Stimulated activated CD8-positive, alpha-beta memory T cell treated with anti-CD3 and anti-CD28 coated beads, Interleukin-12 subunit alpha, Interleukin-12 subunit beta, amount 100 ng/mL, for 1 hour (primary cell): Measurements from ENCODE around the gene SYDE2.
A peak's percentile ranks its signal among the peaks of the same experiment; 100 is the strongest.
"Not testable (repeated sequence)": the region's sequence is repeated elsewhere in the genome, so short reads cannot be mapped to it uniquely, and the experiment has no call there.

Source experiments
- DNase-seq: peaks from one replicate; pipeline ENCODE4 v3.0.0-alpha.2; 2020; ENCODE audit warnings: low read depth

Gene SYDE2, protein sequence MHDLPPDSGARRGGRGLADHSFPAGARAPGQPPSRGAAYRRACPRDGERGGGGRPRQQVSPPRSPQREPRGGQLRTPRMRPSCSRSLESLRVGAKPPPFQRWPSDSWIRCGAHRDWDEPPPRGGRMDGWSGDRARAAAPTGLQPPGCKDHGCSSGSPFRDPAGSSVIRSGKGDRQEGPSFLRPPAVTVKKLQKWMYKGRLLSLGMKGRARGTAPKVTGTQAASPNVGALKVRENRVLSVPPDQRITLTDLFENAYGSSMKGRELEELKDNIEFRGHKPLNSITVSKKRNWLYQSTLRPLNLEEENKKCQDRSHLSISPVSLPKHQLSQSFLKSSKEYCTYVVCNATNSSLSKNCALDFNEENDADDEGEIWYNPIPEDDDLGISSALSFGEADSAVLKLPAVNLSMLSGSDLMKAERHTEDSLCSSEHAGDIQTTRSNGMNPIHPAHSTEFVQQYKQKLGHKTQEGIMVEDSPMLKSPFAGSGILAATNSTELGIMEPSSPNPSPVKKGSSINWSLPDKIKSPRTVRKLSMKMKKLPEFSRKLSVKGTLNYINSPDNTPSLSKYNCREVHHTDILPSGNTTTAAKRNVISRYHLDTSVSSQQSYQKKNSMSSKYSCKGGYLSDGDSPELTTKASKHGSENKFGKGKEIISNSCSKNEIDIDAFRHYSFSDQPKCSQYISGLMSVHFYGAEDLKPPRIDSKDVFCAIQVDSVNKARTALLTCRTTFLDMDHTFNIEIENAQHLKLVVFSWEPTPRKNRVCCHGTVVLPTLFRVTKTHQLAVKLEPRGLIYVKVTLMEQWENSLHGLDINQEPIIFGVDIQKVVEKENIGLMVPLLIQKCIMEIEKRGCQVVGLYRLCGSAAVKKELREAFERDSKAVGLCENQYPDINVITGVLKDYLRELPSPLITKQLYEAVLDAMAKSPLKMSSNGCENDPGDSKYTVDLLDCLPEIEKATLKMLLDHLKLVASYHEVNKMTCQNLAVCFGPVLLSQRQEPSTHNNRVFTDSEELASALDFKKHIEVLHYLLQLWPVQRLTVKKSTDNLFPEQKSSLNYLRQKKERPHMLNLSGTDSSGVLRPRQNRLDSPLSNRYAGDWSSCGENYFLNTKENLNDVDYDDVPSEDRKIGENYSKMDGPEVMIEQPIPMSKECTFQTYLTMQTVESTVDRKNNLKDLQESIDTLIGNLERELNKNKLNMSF

DNA sequence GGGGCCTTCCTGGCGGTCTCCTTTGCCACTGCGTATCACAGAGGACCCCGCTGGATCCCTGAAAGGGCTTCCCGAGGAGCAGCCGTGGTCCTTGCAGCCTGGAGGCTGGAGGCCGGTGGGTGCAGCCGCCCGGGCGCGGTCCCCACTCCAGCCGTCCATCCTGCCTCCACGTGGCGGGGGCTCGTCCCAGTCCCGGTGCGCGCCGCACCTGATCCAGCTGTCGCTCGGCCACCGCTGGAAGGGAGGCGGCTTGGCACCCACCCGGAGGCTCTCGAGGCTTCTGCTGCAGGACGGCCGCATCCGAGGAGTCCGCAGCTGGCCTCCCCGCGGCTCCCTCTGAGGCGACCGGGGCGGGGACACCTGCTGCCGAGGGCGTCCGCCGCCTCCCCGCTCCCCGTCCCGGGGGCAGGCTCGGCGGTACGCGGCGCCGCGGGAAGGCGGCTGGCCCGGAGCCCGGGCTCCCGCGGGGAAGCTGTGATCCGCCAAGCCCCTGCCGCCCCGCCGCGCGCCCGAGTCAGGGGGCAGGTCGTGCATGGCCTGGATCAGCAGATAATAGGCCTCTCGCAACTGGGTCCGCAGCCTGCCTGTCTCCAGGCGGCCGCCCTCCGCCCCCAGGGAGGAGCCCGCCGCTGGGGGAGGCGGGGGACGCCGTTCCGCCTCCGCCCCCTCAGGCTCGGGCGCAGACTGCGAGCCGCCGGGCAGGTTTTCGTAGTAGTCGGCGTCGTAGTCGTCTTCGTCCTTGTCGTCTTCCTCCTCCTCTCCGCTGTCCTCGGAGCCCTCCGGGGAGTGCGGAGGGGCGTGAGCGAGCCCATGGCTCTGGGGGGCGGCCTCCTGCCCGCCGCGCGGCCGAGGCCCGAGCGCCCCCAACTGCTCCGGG, at the start of gene SYDE2:
Gene SYDE2, minus strand, starts transcription at position 554 of the 877 bp plus-strand sequence. Its CDS starts 20 bp downstream, at position 534.
- peak; percentile 59 for DNase-seq

DNA sequence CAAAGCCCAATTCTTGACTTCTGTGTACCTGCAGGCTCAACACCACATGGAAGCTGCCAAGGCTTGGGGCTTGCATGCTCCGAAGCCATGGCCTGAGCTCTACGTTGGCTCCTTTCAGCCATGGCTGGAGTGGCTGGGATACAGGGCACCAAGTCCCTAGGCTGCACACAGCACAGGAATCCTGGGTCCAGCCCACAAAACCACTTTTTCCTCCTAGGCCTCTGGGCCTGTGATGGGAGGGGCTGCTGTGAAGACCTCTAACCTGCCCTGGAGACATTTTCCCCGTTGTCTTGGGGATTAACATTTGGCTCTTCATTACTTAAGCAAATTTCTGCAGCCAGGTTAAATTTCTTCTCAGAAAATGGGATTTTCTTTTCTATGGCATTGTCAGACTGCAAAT, 48.2 kb upstream of the SYDE2 start:
- DNase-seq, result not testable (repeated sequence)

DNA sequence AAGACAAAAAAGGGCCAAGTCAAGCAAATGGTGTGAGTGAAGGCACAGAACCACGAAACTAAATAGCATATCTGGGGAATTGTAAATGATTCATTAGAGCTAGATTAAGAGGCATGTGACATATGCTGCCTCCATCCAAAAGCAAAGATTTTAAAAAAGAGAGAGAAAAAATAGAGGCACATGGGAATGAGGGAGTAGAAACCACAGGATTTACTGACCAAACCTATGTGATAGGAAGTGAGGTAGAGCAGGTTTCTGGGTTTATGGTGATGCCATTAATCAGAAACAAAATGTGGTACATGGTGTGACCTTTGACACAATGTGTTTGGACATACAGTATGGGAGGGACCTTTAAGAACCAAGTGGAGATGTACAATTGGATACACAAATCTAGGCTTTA, 45.1 kb upstream of the SYDE2 start:
- DNase-seq, result no peak

DNA sequence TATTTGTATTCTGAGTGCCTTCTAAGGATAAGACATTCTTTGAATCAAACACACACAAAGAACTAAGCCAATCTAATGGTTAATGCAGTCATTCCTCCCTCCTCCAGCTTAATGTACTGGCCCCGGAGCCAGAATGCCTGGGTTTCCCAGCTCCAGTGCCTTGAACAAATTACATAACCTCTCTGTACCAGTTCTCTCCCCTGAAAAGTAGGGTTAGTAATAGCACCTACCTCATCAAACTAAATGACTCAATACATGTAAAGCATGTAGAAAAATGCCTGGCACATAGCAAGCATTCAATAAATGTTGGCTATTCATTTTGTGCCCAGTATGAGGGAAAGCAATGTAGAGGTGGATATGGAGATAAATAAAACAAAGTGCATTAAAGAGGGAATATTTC, 44.6 kb upstream of the SYDE2 start:
- DNase-seq, result no peak

DNA sequence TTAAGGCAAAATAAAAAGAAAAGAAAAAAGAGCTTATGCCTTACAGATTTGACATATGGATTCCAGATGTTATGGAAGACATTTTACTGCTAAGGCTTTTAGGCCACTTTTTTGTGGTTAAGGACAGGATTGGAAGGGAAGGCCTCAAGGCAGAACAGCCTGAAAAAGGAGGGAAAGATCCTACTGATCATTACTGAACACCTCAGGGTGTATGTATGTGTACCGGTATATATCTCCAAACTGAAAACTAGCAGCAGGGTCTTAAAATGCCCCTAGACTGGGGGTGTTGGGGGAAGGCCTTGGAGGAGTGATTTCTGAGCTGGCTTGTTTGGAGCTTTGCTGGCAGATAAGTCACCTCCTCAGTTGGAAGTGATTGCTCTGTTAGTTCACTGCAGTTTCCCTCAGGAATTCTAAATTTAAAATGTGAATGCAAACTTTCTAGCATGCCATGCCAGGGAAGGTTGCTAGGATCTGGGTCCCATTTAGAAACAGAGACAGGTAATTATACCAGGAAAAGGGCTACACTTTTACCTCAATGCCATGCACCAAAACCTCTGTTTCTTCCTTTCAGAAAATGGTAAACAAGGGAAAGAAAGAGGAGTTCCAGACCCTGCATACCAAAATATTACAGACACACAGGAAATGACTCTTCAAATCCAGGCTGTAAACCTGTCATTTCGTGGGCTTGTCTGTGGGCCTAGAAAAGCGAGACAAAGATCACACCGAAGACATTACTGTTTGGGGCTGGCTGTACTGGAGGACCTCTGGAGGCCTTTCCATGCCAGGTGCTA, 43.6 kb upstream of the SYDE2 start:
- DNase-seq, result no peak

DNA sequence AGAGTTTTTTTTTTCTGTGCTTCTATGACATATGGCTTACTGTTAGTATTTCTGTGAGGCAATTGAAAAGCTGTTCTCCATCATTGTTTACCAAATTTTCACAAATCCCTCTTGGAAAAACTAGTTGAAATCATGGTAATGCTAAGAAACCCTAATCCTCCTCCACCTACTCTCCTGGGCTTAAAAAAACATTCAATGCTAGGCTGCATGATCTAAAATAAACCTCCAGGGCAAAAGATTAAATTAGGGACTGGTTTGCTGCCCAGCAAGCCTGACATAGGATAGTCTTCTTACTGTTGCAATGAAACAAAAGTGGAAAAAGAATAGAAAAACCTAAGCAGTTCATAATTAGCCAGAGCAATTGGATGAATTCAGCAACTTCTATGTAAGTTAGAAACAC, 42.6 kb upstream of the SYDE2 start:
- DNase-seq, result no peak

DNA sequence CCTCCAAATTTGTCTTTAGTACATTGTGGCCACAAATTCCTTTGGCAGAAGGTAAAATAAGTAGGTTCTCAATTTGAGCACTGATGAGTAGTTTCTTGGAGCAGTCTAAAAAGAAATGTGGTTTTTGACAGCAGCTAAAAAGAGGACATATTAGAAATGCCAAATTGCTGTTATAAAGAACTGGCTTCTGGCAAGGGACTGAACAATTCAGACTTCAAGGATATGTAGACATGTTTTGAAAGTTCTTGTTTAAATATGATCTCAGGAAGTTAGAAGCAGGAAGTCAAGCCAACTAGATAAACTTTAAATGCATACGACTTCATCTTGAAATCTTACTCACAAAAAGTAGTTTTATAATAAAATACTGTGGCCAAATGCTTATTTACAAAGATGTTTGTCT, 39.8 kb upstream of the SYDE2 start:
- no peak for DNase-seq

DNA sequence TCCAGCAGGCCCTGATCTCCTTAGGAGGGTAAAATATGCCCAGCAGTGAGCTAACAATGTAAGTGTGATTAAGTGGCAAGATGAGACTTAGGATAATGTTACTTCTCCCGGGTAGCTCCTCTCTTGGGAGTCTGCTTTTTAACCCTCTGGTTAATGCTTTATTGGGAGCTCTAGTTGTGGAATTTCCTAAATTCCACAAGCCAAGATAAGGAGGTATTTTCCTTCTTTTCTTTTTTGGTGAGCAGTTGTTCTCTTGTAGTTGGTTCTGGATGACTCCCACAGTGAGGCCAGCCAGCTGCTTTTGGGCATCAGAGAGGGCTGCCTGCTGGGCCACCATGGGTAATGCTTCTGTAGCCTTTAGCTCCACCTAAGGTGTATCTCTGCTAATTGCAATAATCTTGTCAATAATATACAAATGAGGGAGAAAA, 39.4 kb upstream of the SYDE2 start:
- DNase-seq, result no peak

DNA sequence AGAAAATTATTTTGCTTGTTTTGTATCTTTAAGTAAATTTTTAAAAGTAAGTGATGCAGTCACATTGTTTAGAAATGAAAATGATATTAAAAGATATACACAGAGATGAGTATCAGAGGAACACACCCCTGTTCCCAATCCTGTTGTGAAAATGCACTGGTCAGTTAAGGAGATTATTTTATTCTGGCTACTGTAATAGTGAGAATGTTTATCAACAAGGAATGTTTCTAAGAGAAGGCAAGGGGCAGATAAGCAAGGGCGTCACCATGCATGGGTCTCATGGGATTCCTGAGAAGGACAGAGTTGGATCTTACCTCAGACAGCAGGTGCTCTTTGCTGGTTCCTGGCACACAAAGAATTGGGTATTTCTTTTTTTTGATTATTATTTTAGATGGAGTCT, 36.8 kb upstream of the SYDE2 start:
- no peak for DNase-seq

DNA sequence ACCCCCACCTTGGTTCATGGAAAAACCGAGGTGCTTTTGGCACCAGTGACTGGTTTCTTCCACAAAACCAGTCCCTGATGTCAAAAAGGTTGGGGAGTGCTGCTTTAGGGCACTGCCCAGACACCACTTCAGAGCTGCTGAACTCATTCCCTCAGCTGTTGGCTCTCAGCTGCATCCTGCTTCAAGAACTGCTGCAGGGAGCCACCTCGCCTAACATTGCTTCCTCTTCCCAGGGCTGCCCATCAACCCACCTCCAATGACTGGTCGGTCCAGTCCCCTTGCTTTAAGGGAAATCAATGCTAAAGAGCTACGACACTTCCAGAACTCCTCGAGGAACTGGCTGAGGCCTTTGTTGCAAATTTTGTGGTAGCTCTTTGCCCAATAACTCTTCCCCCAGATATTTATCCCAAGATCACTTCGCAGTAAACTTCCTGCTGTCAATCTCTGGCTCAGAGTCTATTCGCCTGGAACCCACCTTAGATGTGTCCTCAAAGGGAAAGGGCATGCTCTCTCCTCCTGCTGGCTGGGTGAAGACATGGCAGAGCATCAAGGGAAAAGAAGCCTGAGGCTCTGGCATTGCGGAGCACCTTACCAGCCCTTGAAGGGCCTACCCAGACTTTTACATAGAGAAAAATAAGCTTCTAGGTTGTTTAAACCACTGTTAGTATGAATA, 29.6 kb upstream of the SYDE2 start:
- DNase-seq, result no peak

DNA sequence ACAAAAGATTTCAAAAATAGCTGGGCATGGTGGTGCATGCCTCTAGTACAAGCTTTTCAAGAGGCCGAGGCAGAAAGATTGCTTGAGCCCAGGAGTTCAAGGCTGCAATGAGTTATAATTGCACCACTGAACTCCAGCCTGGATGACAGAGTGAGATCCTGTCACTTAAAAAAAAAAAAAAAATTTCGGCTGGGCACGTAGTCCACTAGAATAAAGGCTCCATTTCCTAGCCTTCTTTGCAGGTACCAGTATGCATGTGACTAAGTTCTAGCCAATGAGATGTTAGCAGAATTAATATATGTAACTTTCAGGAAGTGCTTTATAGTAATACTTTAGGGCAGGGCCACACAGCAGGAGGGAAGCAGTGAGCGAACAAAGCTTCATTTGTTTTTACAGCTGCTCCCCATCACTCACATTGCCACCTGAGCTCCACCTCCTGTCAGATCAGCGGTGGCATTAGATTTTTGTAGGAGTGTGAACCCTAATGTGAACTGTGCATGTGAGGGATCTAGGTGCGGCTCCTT, 28.8 kb upstream of the SYDE2 start:
- no peak for DNase-seq

DNA sequence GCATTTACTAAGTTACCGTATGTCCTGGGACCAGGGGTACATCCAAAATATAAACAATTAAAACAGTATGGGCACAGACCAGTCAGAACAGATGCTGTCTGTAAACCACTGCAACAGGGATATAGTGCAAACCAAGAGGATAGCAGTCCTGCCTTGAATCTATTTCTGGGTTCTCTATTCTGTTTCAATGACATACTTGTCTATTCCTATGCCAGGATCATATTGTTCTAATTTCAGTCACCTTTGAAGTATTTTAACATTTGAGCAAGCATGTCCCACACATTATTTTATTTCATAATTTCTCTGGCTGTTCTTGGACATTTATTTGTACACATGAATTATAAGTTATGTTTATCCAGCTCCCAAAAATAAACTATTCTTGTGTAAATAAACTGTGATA, 28.2 kb upstream of the SYDE2 start:
- DNase-seq, result no peak

DNA sequence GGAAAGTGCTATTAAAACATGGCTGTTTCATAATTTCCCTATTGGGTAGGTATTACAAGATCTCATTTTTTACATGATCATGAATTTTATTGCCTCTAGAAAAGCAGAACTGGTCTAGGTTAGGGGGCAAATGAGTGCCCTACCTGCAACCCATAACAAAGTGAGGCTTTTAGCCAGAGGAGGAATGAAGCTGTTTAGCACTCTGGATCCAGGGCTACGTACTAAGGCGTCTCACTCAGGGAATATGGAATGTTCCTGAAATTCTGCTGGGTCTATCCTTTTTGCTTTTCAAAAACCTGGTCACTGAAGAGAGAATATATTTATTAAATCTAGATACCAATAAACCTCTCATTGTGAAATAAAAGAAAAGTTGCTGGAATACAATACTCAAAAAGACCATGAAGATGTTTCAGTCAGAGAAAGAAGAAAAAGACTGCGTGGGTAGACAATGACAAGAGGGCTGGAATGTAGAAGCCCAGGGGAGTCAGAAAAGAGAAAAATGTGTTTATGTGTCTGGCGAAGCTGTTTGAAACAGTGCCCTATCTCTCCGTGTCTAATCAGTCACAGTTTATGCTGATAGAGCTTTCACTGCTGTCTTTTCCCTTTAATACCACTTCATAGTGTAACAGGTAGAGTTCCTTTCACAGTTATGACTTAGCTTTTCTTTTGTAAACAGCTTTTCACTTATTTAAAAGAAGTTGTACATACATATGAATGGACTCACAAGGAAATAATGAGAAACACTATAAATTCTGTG, 25.0 kb upstream of the SYDE2 start:
- DNase-seq, result no peak

DNA sequence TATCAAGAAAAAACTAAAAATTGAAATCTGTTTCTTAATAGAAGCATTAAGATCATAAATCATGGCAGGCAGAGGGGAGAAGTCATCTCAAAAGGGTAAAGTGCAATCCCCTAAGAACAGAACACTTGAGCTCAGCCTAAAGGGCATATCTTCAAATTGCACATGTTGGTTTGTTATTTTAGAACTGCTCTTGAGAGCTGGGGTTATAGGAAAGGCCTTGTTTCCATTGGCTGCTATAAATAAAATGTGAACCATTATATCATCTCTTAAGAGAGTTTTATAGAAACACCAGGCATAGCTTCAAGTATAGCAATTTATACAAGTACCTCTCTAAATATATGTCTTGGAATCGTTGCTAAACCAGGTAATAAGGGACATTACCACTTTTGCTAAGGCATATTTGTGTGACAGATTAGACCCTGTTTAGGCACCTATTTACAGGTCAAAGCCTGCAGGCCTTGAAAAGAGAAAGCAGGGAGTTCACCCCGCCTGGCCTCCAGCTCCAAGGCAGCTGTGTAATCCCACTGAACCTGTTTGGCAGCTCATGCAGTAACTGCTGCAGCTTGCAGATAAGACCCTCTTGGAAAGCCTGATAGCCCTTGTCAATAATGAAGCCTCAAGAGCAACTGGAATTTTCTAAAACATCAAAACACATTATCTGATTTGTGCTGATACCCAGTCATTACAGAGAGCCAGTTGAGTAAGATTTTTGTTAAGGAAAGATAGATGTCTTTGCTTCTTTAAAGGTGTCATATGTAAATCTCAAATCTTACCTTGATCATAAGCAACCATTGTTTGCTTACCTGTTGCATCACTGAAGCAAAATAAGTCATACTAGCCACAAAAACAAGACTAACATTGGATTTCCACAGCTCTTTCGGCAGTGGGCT, 24.2 kb upstream of the SYDE2 start:
- no peak for DNase-seq

DNA sequence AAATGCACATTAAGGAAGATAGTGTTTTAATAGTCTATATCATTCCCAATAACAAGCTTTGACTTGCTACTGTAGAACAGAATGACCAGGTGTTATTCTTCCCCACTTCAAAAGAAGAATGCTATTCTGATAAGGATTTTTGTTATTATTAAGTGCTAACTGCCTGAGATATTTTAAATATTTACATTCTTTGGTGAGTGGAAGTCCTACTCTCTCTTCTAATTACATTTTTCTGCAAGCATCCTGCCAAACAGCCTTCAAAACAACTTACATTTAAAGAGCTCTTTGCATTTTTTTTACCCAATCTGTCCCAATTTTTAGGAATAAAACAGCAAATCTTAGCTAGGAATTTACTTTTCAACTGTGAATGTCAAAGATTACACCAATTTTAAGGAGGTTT, 23.5 kb upstream of the SYDE2 start:
- no peak for DNase-seq

DNA sequence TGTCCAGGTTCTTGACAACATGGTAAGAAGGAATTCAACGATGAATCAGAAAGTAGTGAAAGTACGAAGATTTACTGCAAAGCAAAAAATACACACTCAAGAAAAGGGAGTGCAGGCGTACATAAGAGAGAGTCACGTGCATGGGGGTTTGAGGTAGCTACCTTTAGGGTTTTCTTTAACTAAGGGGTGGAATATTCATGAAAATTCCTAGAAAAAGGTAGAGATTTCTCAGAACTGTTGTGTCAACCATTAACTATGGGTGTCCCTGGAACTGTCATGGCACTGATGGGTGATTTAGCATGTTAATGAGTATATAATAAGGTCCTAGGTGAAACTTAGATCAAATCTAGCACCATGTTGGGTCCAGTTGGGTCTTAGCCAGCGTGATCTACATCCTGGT, 22.5 kb upstream of the SYDE2 start:
- no peak for DNase-seq

DNA sequence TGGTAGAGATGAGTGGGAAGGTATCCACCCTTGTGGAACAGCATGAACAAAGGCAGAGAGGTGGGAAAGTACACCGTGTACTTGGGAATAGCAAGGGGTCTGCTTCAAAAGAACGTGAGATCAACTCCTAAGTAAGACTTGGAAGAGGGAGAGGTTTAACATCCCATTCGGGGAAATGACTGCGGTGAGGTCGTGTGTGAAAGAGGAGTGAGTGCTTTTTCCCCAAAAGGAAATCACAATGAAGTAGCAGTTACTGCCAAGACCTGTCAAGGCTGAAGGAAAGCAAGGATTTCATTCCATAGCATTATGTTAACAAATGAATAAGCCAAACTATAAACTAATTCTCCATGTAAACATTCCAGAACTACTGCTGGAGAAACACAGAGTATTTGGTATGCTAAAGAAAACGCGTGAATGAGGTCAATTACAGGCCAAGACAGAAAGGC, 20.0 kb upstream of the SYDE2 start:
- no peak for DNase-seq
